Measurements from ENCODE around the gene TRABD2B. TPM values are rescaled to one million over a fixed set of nuclear protein-coding genes. Genes with fewer than 3 reads are reported as not detected.

The TRABD2B gene
- total and polyA plus RNA-seq, 2 of the 13 experiments (the other 11 are each of a cell fraction or from before 2014, with no cell fraction given), result 0.04 TPM; not detected in 1

- TF ChIP-seq ZSCAN29 (CRISPR knock-in tag; conservative IDR thresholded peaks at IDR 0.05), result no peak
- TF ChIP-seq ZNF761 (CRISPR knock-in tag; conservative IDR thresholded peaks at IDR 0.05), result no peak
- no peak for TF ChIP-seq ESRRA (CRISPR knock-in tag; IDR thresholded peaks at IDR 0.05; ENCODE audit: low read depth)
Measured at GRCh38 chr1:47810964-47811682, 186.1 kb downstream of the TRABD2B start (continued).

- 11% methylated on average over 7 of the region's 8 CpGs for WGBS (ENCODE audit: low lambda C conversion rate)
- ChIA-PET POLR2A (interaction anchor here (0.6 to 0.8 kb wide), 2 partner anchors 33 to 109 kb away, joined by 3 read pairs; no protein-coding TSS in a partner anchor), CTCF (ENCODE audit: low intra/inter-chr PET ratio, low total read pairs) (no interaction called here)
- intact Hi-C loops (cut with micrococcal nuclease; ENCODE audit: unreplicated experiment), result no loop called here
- in situ Hi-C loops (cut with HindIII; ENCODE audit: extremely low pct_ligation_motif_present, low pct_unique_long_range_greater_than_20kb), result no loop called here
- Histone ChIP-seq H3K9ac (ENCODE audit: insufficient read depth, low read depth, low read length) (no peak overlapping the region), H3K9me3 (ENCODE audit: low read length) (no peaks in the 10 kb centered on the region), H3K27ac (ENCODE audit: extremely low read length, insufficient read depth, low read length) (no peak overlapping the region), H3K79me2 (ENCODE audit: insufficient read depth, low read length) (no peaks in the 10 kb centered on the region), H2AFZ (ENCODE audit: low read length) (no peak overlapping the region), H4K20me1 (ENCODE audit: insufficient read depth, low read length) (no peaks in the 10 kb centered on the region), H3K4me1 (ENCODE audit: insufficient read depth, low read length) (peaks cover 53% of the 10 kb centered on the region), H3K27me3 (ENCODE audit: control insufficient read depth in 1 of 2, insufficient read depth in 2 of 2, low read length in 2 of 2) (no peaks in the 10 kb centered on the region; a peak in 1 of 5 replicates), H3K36me3 (replicated peaks in 1 of 2; ENCODE audit: control insufficient read depth in 1 of 2, insufficient read depth in 2 of 2, low read length in 2 of 2) (no peaks in the 10 kb centered on the region), H3K4me3 (replicated peaks in 1 of 3; ENCODE audit: insufficient read depth in 1 of 3, low read depth in 2 of 3, low read length in 3 of 3) (peak overlapping the region in 1 of 3 experiments; percentile 12; a peak in 1 of 6 replicates), H3K4me2 (ENCODE audit: low read depth, low read length) (peak overlapping the region; percentile 52)
- FAIRE-seq, result no peak
- peak; percentile 21 for DNase-seq (ENCODE audit: low spot score)
- no TSS peak for BruUV-seq (replicated peaks)
- peak; percentile 69 for ATAC-seq
- TF ChIP-seq GFI1 (CRISPR knock-in tag; IDR thresholded peaks at IDR 0.05; ENCODE audit: borderline replicate concordance) (peak; percentile 92; the same call in 1 of the 2 replicates), SIN3A (IDR thresholded peaks at IDR 0.05; ENCODE audit: borderline replicate concordance, low read depth, low read length) (no peak), SP2 (CRISPR knock-in tag; IDR thresholded peaks at IDR 0.05) (no peak), ZNF605 (CRISPR knock-in tag; IDR thresholded peaks at IDR 0.05) (0 out of 2 replicates have a peak, but pooled peaks have one; percentile 26), NRL (CRISPR knock-in tag; IDR thresholded peaks at IDR 0.05; ENCODE audit: borderline replicate concordance) (no peak), MIXL1 (CRISPR knock-in tag; IDR thresholded peaks at IDR 0.05) (no peak), PHF21A (CRISPR knock-in tag; IDR thresholded peaks at IDR 0.05) (peak; percentile 75), ZBTB39 (CRISPR knock-in tag; IDR thresholded peaks at IDR 0.05) (no peak), POGK (CRISPR knock-in tag; conservative IDR thresholded peaks at IDR 0.05) (no peak), SSRP1 (CRISPR knock-in tag; IDR thresholded peaks at IDR 0.05) (no peak), FOXP4 (CRISPR knock-in tag; IDR thresholded peaks at IDR 0.05) (peak; percentile 67), ZFX (CRISPR knock-in tag; IDR thresholded peaks at IDR 0.05; ENCODE audit: low read depth) (0 out of 2 replicates have a peak, but pooled peaks have one; percentile 14)
Measured at GRCh38 chr1:47809301-47810084, 187.7 kb downstream of the TRABD2B start.
